Measurements from ENCODE around the gene PCDHGC5.

PCDHGC5 gene

GRCh38 chr5:141491323-141492167, 2.7 kb downstream of the PCDHGC5 start:
- Histone ChIP-seq H3K27me3 (ENCODE audit: insufficient read depth, insufficient read length) (peaks cover 51% of the 10 kb centered on the region), H3K4me1 (ENCODE audit: insufficient read depth, insufficient read length) (peaks cover 12% of the 10 kb centered on the region), H3K9me3 (ENCODE audit: insufficient read depth, low read length) (no peaks in the 10 kb centered on the region; the same call in 1 of the 2 replicates), H3K4me3 (ENCODE audit: insufficient read length, low read depth) (peak overlapping the region; percentile 44), H3K9ac (ENCODE audit: insufficient read length, low read depth) (peak overlapping the region; percentile 66), H3K36me3 (ENCODE audit: insufficient read depth, insufficient read length, low read length) (peaks cover 15% of the 10 kb centered on the region)
- TF ChIP-seq YY1 (IDR thresholded peaks at IDR 0.05; ENCODE audit: insufficient read depth, insufficient read length) = no peak
- TF ChIP-seq SUZ12 (IDR thresholded peaks at IDR 0.05; ENCODE audit: extremely low read depth, insufficient read depth, insufficient read length) = no peak
- TF ChIP-seq ZNF274 (IDR thresholded peaks at IDR 0.05; ENCODE audit: low read depth, low read length) = no peak
- DNase-seq (ENCODE audit: low read depth, low spot score) = no peak

DNA sequence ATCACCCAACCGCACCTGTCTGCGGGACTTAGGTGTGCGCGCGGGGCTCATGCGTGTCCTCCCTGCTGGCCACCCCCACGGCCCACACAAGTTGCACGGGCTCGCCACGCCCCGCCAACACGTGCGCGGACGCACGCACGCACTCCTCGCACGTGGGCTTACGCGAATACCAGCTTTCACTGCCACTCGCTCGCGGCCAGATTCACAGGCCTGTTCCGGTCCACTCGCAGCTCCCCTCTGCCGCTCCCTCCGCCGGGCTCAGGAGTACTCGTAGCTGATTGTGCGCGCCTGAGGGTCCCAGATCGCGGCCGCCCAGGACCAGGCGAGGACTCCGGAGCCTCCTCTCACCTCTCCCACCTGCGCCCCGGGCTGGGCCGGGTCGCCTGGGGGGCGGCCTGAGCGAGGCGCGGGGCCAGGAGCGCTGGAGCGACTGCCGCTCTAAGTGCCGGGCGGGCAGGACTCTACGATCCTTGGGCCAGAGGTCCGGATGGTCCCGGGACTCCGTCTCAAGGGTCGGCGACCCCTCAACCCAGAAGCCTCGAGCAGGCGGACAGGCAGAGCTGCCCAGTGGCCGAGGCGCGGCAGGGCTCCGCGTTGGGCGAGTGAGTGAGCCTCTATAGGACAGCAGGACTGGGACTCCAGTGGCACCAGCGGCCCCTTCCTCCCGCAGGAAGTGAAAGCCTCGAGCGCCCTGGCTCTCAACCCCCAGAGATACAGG, 3.4 kb downstream of the PCDHGC5 start:
- peaks cover 12% of the 10 kb centered on the region for H3K4me1 ChIP-seq (ENCODE audit: insufficient read depth, insufficient read length)
- peak overlapping the region; percentile 66 for H3K9ac ChIP-seq (ENCODE audit: insufficient read length, low read depth)
- TF ChIP-seq YY1 (IDR thresholded peaks at IDR 0.05; ENCODE audit: insufficient read depth, insufficient read length) (no peak), SUZ12 (IDR thresholded peaks at IDR 0.05; ENCODE audit: extremely low read depth, insufficient read depth, insufficient read length) (no peak), ZNF274 (IDR thresholded peaks at IDR 0.05; ENCODE audit: low read depth, low read length) (no peak)
- no peak for DNase-seq (ENCODE audit: low read depth, low spot score)
- H3K27me3 ChIP-seq (ENCODE audit: insufficient read depth, insufficient read length) = peaks cover 46% of the 10 kb centered on the region
- peak overlapping the region; percentile 44 for H3K4me3 ChIP-seq (ENCODE audit: insufficient read length, low read depth)
- no peaks in the 10 kb centered on the region for H3K9me3 ChIP-seq (ENCODE audit: insufficient read depth, low read length)
- peaks cover 8% of the 10 kb centered on the region for H3K36me3 ChIP-seq (ENCODE audit: insufficient read depth, insufficient read length, low read length)

DNA sequence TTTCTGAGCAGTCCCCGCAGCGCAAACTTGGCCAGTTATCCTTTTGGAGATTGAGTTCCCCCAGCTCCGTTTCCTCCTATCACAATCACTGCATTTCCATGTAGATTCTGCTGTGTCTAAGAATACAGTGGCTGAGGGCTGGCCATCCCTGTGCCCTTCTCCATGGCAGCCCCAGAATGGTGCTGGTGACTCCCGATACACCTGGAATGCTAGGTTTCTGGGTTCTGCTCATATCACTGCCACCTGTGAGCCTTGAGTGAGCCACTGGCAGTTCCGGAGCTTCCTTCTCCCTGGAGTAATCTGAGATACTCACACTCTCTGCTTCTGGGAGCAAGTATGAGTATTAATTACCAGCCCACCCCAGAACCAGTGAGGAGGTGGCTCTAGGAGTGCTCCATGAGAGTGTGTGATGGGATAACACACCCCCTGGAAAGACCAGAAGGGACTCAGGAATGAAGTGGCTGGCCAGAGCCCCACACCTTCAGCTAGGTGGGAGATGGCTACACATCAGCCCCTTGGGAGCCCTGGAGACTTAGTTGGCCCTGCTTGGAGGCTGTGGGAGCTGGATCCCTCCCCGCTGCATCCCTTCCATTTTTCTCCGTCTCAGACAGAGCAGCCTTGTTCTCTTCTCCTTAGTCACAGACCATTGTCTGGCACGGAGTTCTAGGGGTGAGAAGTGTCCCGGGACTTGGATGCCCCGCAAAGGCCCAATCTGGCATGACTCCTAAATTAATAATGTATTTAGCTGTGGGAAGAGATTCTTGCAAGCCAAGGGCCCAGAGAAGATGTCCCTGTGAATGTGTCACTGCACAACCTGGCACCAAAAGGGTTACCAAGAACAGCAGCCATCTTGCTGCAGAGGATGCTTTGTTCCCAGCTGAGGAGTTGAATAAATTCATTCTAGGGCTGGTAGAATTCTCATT, 4.9 kb downstream of the PCDHGC5 start:
- H3K4me1 ChIP-seq (ENCODE audit: insufficient read depth, insufficient read length) = peaks cover 12% of the 10 kb centered on the region
- peaks cover 8% of the 10 kb centered on the region for H3K36me3 ChIP-seq (ENCODE audit: insufficient read depth, insufficient read length, low read length)
- H3K9ac ChIP-seq (ENCODE audit: insufficient read length, low read depth) = peak overlapping the region; percentile 74
- DNase-seq (ENCODE audit: low read depth, low spot score) = no peak
- peaks cover 46% of the 10 kb centered on the region for H3K27me3 ChIP-seq (ENCODE audit: insufficient read depth, insufficient read length)
- no peaks in the 10 kb centered on the region for H3K9me3 ChIP-seq (ENCODE audit: insufficient read depth, low read length)
- TF ChIP-seq YY1 (IDR thresholded peaks at IDR 0.05; ENCODE audit: insufficient read depth, insufficient read length) (peak; percentile 23), ZNF274 (IDR thresholded peaks at IDR 0.05; ENCODE audit: low read depth, low read length) (no peak)
- no peak overlapping the region for H3K4me3 ChIP-seq (ENCODE audit: insufficient read length, low read depth)

GRCh38 chr5:141494761-141495452, 6.0 kb downstream of the PCDHGC5 start:
- Histone ChIP-seq H3K4me1 (ENCODE audit: insufficient read depth, insufficient read length) (peaks cover 9% of the 10 kb centered on the region), H3K9ac (ENCODE audit: insufficient read length, low read depth) (peak overlapping the region; percentile 74), H3K27me3 (ENCODE audit: insufficient read depth, insufficient read length) (peaks cover 45% of the 10 kb centered on the region), H3K9me3 (ENCODE audit: insufficient read depth, low read length) (no peaks in the 10 kb centered on the region), H3K4me3 (ENCODE audit: insufficient read length, low read depth) (peak overlapping the region; percentile 42), H3K36me3 (ENCODE audit: insufficient read depth, insufficient read length, low read length) (peaks cover 7% of the 10 kb centered on the region)
- TF ChIP-seq SUZ12 (IDR thresholded peaks at IDR 0.05; ENCODE audit: extremely low read depth, insufficient read depth, insufficient read length) = no peak
- no peak for TF ChIP-seq YY1 (IDR thresholded peaks at IDR 0.05; ENCODE audit: insufficient read depth, insufficient read length)
- TF ChIP-seq ZNF274 (IDR thresholded peaks at IDR 0.05; ENCODE audit: low read depth, low read length) = no peak
- no peak for DNase-seq (ENCODE audit: low read depth, low spot score)

- DNase-seq (ENCODE audit: low read depth, low spot score) = no peak
- H3K27me3 ChIP-seq (ENCODE audit: insufficient read depth, insufficient read length) = peaks cover 39% of the 10 kb centered on the region
- H3K4me1 ChIP-seq (ENCODE audit: insufficient read depth, insufficient read length) = peaks cover 9% of the 10 kb centered on the region
- no peaks in the 10 kb centered on the region for H3K9me3 ChIP-seq (ENCODE audit: insufficient read depth, low read length)
- H3K36me3 ChIP-seq (ENCODE audit: insufficient read depth, insufficient read length, low read length) = peaks cover 1% of the 10 kb centered on the region
- peak overlapping the region; percentile 42 for H3K4me3 ChIP-seq (ENCODE audit: insufficient read length, low read depth)
- peak overlapping the region; percentile 38 for H3K9ac ChIP-seq (ENCODE audit: insufficient read length, low read depth)
- TF ChIP-seq SUZ12 (IDR thresholded peaks at IDR 0.05; ENCODE audit: extremely low read depth, insufficient read depth, insufficient read length) (no peak), ZNF274 (IDR thresholded peaks at IDR 0.05; ENCODE audit: low read depth, low read length) (no peak), YY1 (IDR thresholded peaks at IDR 0.05; ENCODE audit: insufficient read depth, insufficient read length) (no peak)
These were observed 6.6 kb downstream of the PCDHGC5 start for GRCh38 chr5:141495453-141495811.

- DNase-seq (ENCODE audit: low read depth, low spot score) = no peak
- H3K4me3 ChIP-seq (ENCODE audit: insufficient read length, low read depth) = no peak overlapping the region
- peaks cover 7% of the 10 kb centered on the region for H3K4me1 ChIP-seq (ENCODE audit: insufficient read depth, insufficient read length)
- TF ChIP-seq SUZ12 (IDR thresholded peaks at IDR 0.05; ENCODE audit: extremely low read depth, insufficient read depth, insufficient read length) = no peak
- peaks cover 33% of the 10 kb centered on the region for H3K27me3 ChIP-seq (ENCODE audit: insufficient read depth, insufficient read length)
- H3K36me3 ChIP-seq (ENCODE audit: insufficient read depth, insufficient read length, low read length) = no peaks in the 10 kb centered on the region
- H3K9me3 ChIP-seq (ENCODE audit: insufficient read depth, low read length) = no peaks in the 10 kb centered on the region
- no peak overlapping the region for H3K9ac ChIP-seq (ENCODE audit: insufficient read length, low read depth)
These were observed 7.2 kb downstream of the PCDHGC5 start for GRCh38 chr5:141496038-141496437.

All from NT2/D1 (cell line).